Fibroblast of skin of right quadriceps (primary cell): ENCODE measurements around the gene ACTA2.

Experiments used
- DNase-seq: peaks from one replicate; pipeline ENCODE4 v3.0.0-alpha.2; 2013

Gene ACTA2

GRCh38 chr10:88952647-88953111 is at the start of gene ACTA2:
ACTA2 (minus strand) TSS chr10:88952773; CDS start chr10:88948930, 3,843 bp downstream.
- DNase-seq = peak; percentile 95

- DNase-seq = peak; percentile 33
Observed at GRCh38 chr10:89001729-89002072, 49.1 kb upstream of the ACTA2 start.

DNA sequence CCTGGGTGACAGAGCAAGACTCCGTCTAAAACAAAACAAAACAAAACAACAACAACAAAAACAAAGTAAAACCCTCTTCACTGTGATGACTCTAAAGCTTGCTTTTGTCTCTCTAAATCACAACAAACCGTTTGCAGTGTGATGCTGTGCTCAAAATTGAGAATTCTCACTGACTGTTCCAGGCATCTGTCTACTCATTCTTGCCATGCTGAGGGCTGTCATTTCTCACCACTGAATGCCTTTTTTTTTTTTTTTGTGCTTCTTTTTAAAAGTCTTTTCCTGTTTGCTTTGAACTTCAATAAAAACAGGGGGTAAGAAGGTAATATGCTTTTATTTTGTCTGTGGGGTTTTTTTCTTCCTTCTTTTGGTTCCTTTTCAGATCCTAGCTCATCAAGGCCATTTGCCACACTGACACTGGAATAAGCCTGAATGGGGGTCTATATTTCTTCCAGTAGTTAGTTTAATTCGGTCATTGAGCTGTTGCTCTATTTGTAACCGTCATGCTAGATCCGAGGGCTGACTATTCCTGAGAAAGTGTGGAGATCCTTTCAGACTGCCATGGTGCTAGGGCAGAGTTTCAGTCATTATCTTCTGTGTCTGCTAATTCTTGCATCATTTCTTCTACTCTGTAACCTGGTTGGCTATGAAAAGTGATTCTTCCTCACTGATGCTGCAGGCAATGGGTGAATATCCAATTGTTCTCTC is 48.6 kb upstream of the ACTA2 start:
- DNase-seq = no peak

DNA sequence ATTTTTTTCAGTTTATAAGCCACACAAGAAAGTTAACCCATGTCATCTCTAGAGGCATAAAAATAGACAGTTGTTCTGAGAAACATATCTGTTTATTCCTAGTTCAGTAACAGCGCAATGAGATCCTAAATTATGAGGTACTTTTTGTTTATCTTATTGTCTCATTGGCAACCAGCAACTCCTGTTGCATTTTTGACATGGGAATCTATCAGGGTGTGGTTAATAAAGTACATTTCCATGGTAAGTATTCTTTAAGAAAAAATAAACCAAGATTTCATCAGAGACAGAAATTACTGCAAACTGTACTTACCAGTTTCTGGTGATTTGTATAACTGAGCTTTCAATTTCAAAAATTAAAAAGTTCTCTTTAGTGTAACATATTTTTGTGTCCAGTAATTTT is 47.1 kb upstream of the ACTA2 start:
- no peak for DNase-seq

DNA sequence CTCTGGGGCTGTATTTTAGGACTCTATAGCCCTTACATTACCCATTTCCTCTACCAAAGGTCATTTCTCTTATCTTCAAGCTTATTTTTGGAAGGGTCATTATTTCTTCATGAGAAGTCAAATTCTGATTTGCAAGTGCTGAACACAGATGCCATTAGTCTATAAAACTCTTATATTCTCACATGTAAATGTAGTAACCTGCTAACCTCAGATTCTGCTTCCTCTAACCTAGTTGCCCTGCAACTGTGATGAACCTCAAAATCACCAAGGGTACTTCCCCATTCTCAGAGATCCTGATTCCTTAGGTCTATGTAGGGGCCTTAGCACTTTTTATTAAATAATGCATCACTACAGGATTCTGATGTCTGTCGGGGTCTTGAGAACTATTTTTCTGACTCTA is 44.4 kb upstream of the ACTA2 start:
- DNase-seq = no peak

DNA sequence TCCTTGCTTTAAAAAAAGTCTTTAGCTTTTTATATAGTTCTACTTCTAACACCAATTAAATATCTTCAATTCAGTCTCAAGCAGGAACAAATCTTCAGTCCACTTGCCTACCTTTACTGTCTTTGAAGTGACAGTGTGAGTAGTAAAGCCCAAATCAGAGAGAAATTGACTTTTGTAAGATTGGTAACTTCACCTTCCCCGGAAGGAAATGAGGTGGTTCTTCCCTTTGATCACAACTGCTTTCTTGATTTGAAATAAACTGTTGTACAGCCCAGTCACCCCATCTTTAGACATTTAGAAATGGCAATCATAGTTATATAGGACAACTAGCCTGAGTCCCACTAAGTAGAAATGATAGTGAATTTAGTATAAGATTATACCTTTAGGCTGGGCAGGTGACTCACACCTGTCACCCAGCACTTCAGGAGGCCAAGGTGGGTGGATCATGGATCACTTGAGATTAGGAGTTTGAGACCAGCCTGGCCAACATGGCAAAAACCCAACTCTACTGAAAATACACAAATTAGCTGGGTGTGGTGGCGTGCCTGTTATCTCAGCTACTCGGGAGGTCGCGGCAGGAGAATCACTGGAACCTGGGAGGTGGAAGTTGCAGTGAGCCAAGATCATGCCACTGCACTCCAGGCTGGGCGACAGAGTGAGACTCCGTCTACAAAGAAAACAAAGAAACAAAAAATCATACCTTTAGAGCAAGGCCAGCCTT is 42.7 kb upstream of the ACTA2 start:
- no peak for DNase-seq

- DNase-seq = peak; percentile 60
Observed at GRCh38 chr10:88994019-88994418, 41.4 kb upstream of the ACTA2 start.

DNA sequence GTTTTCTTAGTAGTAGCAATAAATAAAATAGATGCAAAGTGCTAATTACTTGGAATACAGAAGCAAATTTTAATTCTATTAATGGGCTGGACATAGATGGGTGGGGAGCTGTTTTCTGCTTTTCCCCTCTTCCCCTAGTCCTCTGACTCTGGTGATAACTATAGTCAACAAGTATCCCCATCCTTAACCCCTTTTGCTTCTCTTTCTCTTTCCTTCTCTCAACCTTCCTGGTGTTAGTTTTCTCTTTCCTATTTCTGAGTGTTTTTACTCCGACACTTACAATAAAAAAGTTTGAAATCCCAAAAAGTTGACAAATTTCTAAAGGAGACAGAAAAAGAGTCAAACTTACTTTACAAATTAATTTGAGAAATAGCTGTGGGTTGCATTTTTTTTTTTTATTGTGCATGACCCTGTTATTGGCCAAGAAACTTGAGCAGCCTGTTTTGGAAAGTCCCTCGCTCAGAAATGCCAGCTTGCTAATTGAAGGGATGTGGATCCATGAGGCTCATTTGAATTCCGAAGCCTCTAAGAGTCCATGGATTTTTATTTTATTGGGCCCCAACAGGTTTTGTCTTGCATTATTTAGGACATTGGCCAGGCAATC is 40.5 kb upstream of the ACTA2 start:
- no peak for DNase-seq

DNA sequence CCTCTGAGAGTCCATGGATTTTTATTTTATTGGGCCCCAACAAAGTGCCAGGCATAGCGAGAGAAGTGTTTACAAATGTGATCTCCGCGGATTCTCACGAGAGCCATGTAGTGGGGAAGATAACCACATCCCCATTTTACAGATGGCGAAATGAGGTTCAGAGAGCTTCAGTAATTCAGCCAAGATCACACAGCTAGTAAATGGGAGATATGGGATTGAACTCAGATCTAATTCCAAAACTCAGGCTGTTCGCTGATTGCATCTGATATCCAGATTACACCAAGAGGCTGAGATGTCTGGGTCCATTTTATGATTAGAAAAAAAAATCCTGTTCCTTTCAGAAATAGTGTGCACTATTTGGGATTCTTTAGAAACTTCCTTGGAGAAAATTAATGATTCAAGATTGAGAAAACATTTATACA is 39.3 kb upstream of the ACTA2 start:
- DNase-seq = no peak

DNA sequence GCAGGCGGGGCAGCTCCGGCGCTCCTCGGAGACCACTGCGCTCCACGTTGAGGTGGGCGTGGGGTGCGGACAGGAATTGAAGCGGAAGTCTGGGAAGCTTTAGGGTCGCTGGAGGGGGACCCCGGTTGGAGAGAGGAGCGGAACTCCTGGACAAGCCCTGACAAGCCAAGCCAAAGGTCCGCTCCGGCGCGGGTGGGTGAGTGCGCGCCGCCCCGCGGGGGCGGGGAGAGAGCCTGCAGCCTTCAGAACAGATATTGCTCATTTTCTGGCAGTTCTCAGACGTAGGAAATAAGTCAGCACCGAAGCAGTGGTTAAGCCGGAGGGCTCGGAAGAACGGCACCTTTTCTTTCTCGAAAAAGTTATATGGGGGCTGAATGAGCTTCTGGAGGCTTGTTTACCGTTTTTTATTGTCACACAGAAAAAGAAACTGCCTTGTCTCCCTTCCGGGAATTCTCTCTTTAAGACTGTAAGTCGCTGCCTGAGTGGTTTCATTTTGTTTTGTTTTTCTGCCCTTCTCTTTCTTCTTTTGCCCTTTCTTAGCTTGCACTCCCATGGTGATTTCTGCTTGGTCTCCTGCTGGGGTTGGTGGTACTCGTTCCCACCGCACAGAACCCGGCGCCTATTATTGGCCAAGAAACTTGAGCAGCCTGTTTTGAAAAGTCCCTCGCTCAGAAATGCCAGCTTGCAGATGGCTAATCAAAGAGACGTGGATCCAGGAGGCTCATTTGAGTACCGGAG is 38.8 kb upstream of the ACTA2 start:
- peak; percentile 70 for DNase-seq

DNA sequence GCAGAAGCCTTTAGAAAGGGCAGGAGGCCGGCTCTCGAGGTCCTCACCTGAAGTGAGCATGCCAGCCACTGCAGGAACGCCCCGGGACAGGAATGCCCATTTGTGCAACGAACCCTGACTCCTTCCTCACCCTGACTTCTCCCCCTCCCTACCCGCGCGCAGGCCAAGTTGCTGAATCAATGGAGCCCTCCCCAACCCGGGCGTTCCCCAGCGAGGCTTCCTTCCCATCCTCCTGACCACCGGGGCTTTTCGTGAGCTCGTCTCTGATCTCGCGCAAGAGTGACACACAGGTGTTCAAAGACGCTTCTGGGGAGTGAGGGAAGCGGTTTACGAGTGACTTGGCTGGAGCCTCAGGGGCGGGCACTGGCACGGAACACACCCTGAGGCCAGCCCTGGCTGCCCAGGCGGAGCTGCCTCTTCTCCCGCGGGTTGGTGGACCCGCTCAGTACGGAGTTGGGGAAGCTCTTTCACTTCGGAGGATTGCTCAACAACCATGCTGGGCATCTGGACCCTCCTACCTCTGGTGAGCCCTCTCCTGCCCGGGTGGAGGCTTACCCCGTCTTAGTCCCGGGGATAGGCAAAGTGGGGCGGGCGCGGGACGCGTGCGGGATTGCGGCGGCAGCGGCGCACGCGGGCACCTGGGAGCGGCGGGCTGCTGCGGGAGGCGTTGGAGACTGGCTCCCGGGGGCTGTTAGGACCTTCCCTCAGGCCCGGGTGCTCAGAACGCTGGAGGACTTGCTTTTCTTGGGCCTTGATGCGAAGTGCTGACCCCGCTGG is 38.0 kb upstream of the ACTA2 start, which contains the start of gene FAS:
Gene FAS, plus strand, starts transcription at position 415 of the 777 bp plus-strand sequence. Its CDS starts 79 bp downstream, at position 494.
- peak; percentile 45 for DNase-seq

- DNase-seq = peak; percentile 81
Observed at GRCh38 chr10:88989824-88990383, 37.3 kb upstream of the ACTA2 start.

DNA sequence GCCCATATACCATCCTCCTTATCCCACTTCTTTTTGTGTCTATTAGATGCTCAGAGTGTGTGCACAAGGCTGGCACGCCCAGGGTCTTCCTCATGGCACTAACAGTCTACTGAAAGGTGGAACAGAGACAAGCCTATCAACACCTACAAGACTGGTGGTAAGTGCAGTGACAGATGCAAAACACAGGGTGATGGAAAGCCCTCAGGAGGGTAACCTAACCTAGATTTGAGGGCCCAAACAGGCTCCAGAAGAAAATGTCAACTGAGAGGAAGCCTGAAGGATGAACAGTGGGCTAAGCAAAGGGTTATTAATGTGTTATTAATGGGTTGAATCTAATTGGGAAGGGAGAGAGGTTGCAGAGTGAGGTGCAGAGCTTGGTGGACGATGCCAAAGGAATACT is 36.9 kb upstream of the ACTA2 start:
- no peak for DNase-seq

- DNase-seq = no peak
Observed at GRCh38 chr10:88987840-88988239, 35.3 kb upstream of the ACTA2 start.

DNA sequence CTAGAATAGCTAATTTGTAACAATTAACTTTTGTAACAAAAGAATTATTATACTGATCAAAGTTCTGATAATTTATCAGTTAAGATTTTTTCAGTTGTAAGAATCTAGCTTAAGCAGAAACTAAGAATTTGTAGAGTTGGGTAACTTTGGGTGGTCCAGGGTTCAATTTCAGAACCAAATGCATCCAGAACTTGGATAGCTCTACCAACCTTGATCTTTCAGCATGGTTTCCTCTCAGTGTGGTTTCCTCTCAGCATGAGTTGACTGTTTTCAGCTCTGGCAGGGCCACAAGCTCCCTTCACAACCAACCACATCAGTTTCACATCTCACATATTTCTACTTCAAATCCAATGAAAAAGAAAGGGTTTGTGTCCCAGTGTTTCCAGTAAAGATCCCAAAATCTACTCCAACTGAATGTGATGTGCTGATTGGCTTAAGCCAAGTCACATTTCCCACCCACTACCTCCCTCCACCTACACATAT is 34.7 kb upstream of the ACTA2 start:
- DNase-seq = no peak

DNA sequence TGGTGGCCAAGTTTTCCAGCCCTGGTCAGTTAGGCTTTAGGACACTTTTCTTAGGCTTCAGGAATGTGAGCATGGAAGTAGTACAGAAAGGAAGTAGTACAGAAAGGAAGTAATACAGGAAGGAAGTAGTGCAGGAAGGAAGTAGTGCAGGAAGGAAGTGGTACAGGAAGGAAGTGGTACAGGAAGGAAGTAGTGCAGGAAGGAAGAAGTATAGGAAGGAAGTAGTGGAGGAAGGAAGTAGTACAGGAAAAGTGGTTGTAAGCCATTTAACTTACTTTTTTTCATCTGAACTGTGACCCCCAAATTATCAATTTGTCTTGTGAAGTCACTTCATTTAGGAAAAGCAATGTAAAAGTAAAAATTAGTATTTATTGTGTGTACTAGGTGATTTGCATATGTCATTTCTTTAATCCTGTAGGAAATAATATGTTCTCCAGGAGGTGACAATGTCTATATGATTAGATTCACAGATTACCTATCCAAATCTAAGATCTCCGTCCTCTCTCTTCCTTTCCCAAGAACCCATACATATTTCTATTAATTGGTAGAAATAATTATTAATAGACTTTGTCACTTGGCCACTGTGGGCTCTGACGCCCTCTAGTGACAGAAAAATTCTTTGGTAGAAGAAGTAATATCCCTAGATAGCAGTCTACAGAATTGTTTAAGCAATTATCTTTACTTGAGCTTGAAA is 34.1 kb upstream of the ACTA2 start:
- peak; percentile 37 for DNase-seq

- no peak for DNase-seq
Observed at GRCh38 chr10:88984525-88984924, 32.0 kb upstream of the ACTA2 start.

GRCh38 chr10:88983939-88984338 is 31.4 kb upstream of the ACTA2 start:
- DNase-seq = no peak

DNA sequence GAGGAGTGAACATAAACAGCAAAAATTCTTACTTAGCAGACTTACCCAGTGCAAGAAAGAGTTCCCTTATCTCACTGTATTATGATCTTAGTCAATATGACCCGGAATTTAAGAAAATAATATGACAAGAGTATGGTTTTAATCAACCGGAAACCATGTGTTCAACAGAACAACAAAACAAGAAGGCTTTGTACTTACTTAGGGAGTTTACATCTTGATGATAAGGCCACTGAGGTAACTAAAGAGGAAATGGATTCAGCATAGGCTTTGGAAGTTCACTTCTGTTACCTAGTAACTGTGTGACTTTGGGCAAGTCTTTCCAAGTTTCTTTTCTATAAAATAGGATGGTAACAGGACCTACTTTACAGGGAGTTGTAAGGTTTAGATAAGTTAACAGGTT is 30.6 kb upstream of the ACTA2 start:
- no peak for DNase-seq

DNA sequence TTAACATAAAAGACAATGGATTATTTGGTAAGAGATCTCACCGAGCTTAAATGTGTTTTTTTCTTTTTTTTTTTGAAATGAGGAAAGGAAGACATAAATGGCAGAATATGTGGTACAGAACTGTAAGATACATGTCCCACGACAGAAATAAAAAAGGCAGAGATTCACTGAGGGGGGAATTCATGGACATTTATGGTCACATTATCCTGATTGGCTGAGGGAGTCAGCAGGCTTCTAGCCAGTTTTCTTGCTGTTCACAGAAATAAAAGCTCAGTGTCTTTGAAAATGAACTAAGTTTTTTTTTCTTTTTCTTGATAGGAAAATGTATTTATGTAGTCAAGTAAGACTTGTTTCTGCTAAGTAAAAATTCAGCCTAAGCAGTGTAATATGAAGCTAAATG is 29.8 kb upstream of the ACTA2 start:
- no peak for DNase-seq

DNA sequence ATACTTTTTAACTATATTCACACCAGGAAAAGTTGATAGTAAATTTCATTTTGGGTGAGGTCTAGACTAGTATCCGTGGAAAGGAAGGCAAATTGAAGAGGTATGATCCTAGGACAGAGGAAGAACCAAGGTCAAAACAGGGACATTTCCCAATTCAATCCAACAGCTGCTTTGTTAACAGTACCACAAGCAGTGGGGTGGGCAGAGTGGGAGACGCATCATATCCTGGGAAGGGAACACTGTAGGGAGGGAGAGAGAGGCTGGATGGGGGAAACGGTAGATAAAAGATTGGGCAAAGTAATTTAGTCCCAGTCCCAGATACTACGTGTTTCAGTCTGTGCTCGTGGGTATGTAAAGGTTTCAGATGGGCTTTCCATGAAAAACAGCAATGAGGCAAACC is 28.9 kb upstream of the ACTA2 start:
- no peak for DNase-seq
